Measurements from ENCODE around the gene VGLL1.

The VGLL1 gene

DNA sequence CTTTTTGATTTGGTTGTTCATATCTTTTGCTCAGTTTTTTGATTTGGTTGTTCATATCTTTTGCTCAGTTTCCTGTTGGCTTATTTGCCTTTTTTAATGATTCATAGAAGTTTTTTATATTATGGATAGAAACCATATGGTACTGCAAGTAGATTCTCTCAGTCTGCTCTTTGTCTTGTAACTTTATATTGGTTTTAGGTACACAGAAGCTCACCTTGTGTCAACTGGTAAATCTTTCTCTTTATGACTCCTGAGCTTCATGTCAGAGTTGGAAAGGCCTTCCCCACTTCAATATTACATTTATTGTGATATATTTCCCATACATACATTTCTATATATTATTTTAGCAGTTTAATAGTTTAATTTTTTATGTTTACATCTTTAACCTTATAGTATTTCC lies 8.2 kb upstream of the VGLL1 start:
- no peaks in the 10 kb centered on the region for H3K36me3 ChIP-seq (ENCODE audit: insufficient read depth, low read length)
- H3K4me1 ChIP-seq (ENCODE audit: control insufficient read depth, insufficient read depth, low read length, unreplicated experiment): peaks cover 6% of the 10 kb centered on the region
- H3K27me3 ChIP-seq (ENCODE audit: insufficient read depth, low read length): no peaks in the 10 kb centered on the region
- no peak overlapping the region for H2AFZ ChIP-seq (ENCODE audit: low read length, unreplicated experiment)
- H3K27ac ChIP-seq (ENCODE audit: low read depth, low read length): no peak overlapping the region
- no peaks in the 10 kb centered on the region for H3K79me2 ChIP-seq (ENCODE audit: control insufficient read depth, insufficient read depth, low read length, unreplicated experiment)
- no peak overlapping the region for H3K4me3 ChIP-seq (ENCODE audit: low read depth, low read length)

DNA sequence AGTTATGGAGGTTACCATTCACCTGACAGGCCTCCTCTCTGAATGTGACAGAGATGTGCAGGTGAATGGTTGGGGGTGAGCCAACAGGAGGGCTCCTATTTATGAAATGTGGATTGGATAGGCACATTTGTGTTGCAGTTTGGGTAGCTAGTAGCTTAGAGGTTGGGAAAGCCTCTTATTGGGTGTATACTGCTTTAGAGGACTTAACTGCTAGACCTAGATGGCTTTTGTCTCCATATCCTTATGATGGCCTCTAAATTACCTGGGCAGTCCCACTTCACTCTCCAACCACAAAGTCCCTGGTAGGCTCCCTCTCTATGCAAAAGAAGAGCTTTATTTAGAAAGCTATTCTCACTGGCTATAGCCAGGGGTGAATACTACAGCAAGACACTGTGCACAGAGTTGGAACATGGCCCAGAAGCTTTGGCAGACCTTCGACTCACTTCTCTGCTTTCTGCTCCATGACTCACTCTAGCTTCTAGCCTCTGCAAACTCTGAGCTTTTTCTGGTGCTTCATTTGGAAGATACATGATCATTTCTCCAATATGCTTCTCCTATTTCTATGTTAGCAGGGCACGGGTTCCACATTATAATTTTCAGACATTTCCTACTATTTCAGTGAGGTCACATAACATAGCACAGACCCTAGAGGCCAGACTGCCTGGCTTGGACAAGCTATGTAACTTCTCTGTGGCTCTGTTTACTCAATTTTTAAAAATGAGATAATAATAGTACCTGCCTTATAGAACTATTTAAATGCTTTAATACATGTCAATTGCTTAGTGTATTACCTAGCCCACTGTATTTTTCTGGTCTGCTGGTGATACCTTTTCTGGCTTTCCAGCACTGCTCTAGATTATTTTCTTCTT lies 6.0 kb upstream of the VGLL1 start:
- Histone ChIP-seq H3K4me1 (ENCODE audit: control insufficient read depth, insufficient read depth, low read length, unreplicated experiment) (peaks cover 6% of the 10 kb centered on the region), H3K4me3 (ENCODE audit: low read depth, low read length) (no peak overlapping the region; the same call in 1 of the 2 replicates), H3K27ac (ENCODE audit: low read depth, low read length) (no peak overlapping the region), H2AFZ (ENCODE audit: low read length, unreplicated experiment) (no peak overlapping the region), H3K27me3 (ENCODE audit: insufficient read depth, low read length) (no peaks in the 10 kb centered on the region), H3K79me2 (ENCODE audit: control insufficient read depth, insufficient read depth, low read length, unreplicated experiment) (no peaks in the 10 kb centered on the region), H3K36me3 (ENCODE audit: insufficient read depth, low read length) (no peaks in the 10 kb centered on the region)

- H3K27ac ChIP-seq (ENCODE audit: low read depth, low read length): no peak overlapping the region
These were observed 3.2 kb upstream of the VGLL1 start for GRCh38 chrX:136528645-136529315.

GRCh38 chrX:136529795-136530194 lies 2.2 kb upstream of the VGLL1 start:
- Histone ChIP-seq H3K27me3 (ENCODE audit: insufficient read depth, low read length) (peaks cover 16% of the 10 kb centered on the region), H3K4me3 (ENCODE audit: low read depth, low read length) (no peak overlapping the region), H3K4me1 (ENCODE audit: control insufficient read depth, insufficient read depth, low read length, unreplicated experiment) (peaks cover 6% of the 10 kb centered on the region), H3K27ac (ENCODE audit: low read depth, low read length) (no peak overlapping the region), H3K36me3 (ENCODE audit: insufficient read depth, low read length) (no peaks in the 10 kb centered on the region), H3K79me2 (ENCODE audit: control insufficient read depth, insufficient read depth, low read length, unreplicated experiment) (no peaks in the 10 kb centered on the region), H2AFZ (ENCODE audit: low read length, unreplicated experiment) (no peak overlapping the region)

More at GRCh38 chrX:136528645-136529315, 3.2 kb upstream of the VGLL1 start:
- no peaks in the 10 kb centered on the region for H3K79me2 ChIP-seq (ENCODE audit: control insufficient read depth, insufficient read depth, low read length, unreplicated experiment)
- no peaks in the 10 kb centered on the region for H3K36me3 ChIP-seq (ENCODE audit: insufficient read depth, low read length)
- H3K4me1 ChIP-seq (ENCODE audit: control insufficient read depth, insufficient read depth, low read length, unreplicated experiment): peaks cover 6% of the 10 kb centered on the region
- no peak overlapping the region for H2AFZ ChIP-seq (ENCODE audit: low read length, unreplicated experiment)
- peaks cover 7% of the 10 kb centered on the region; the same call in 1 of the 2 replicates for H3K27me3 ChIP-seq (ENCODE audit: insufficient read depth, low read length)
- H3K4me3 ChIP-seq (ENCODE audit: low read depth, low read length): no peak overlapping the region

DNA sequence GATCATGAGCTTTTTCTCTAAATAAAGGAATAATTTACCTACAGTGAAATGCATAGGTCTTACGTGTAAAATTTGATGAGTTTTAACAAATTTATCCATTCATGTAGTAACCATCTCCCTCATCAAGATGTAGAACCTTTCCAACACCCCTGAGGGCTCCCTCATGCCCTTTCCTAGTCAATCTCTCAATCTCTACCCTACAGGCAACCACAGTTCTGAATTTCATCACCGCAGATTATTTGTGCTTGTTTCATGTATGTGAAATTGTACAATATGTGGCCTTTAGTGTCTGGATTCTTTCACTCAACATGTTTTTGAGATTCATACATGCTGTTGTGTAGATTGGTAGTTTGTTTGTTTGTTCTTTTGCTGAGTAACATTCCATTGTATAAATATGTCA lies 2.1 kb downstream of the VGLL1 start:
- no peaks in the 10 kb centered on the region for H3K4me1 ChIP-seq (ENCODE audit: control insufficient read depth, insufficient read depth, low read length, unreplicated experiment)
- H3K4me3 ChIP-seq (ENCODE audit: low read depth, low read length): no peak overlapping the region
- H3K79me2 ChIP-seq (ENCODE audit: control insufficient read depth, insufficient read depth, low read length, unreplicated experiment): no peaks in the 10 kb centered on the region
- H3K27ac ChIP-seq (ENCODE audit: low read depth, low read length): no peak overlapping the region
- H3K36me3 ChIP-seq (ENCODE audit: insufficient read depth, low read length): no peaks in the 10 kb centered on the region
- H3K27me3 ChIP-seq (ENCODE audit: insufficient read depth, low read length): peaks cover 23% of the 10 kb centered on the region
- no peak overlapping the region for H2AFZ ChIP-seq (ENCODE audit: low read length, unreplicated experiment)

DNA sequence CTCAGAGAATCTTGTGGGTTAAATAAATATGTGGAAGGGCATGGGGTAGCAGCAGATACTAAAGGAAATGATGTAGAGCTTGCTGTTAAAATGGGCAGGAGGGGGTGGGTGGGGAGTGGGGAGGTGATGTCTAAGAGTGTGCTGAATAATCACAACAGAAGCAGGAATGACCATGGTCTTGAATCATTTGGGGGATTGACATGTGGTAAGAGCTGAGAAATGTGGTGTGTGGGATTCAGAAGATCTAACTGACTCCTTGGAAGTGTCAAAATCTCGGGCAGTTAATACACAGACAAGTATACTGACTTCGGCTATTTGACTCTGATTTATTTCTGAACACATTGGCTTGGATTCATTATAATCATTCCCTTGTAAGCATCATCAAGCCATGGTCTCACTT lies 6.8 kb downstream of the VGLL1 start:
- Histone ChIP-seq H3K27me3 (ENCODE audit: insufficient read depth, low read length) (peaks cover 21% of the 10 kb centered on the region), H3K27ac (ENCODE audit: low read depth, low read length) (no peak overlapping the region), H3K79me2 (ENCODE audit: control insufficient read depth, insufficient read depth, low read length, unreplicated experiment) (no peaks in the 10 kb centered on the region), H3K36me3 (ENCODE audit: insufficient read depth, low read length) (no peaks in the 10 kb centered on the region), H3K4me3 (ENCODE audit: low read depth, low read length) (no peak overlapping the region), H3K4me1 (ENCODE audit: control insufficient read depth, insufficient read depth, low read length, unreplicated experiment) (no peaks in the 10 kb centered on the region), H2AFZ (ENCODE audit: low read length, unreplicated experiment) (no peak overlapping the region)

DNA sequence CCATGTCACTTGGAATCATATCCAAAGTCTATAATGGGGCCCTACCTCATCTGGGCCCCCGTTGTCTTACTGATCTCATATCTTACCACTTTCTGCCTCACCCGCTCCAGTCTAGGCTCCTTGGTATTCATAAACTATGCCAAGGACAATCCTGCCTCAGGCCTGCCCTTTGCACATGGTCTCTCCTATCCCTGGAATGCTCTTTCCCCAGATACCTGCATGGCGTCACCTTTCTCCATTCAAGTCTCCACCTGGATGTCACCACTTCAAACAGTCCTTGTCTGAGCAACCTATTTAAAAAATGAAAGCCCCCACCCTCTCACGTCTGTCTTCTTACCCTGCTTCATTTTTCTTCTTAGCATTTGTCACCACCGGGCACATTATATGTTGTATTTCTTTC lies 8.2 kb downstream of the VGLL1 start:
- Histone ChIP-seq H3K36me3 (ENCODE audit: insufficient read depth, low read length) (no peaks in the 10 kb centered on the region), H2AFZ (ENCODE audit: low read length, unreplicated experiment) (no peak overlapping the region), H3K4me3 (ENCODE audit: low read depth, low read length) (no peak overlapping the region), H3K4me1 (ENCODE audit: control insufficient read depth, insufficient read depth, low read length, unreplicated experiment) (no peaks in the 10 kb centered on the region), H3K79me2 (ENCODE audit: control insufficient read depth, insufficient read depth, low read length, unreplicated experiment) (no peaks in the 10 kb centered on the region), H3K27me3 (ENCODE audit: insufficient read depth, low read length) (peaks cover 8% of the 10 kb centered on the region), H3K27ac (ENCODE audit: low read depth, low read length) (no peak overlapping the region)

DNA sequence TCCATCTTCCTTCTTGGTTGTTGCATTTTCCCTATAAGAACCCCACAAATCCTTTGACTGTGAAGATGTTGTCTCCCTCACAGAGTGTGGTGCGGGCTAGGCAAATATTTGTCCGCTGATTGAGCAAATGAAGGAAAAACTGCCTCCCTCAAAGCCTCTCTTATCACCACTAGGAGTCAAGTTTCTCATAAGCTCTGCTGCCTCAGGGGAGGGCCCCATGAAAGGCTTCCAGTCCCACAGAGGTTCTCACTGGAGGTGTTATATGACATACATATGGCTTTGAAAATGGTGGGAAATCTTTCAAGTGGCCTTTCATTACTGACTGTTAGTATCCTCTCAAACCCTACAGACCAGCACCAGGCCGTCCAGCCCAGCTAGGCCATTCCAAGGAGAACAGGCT lies 9.3 kb downstream of the VGLL1 start:
- Histone ChIP-seq H3K36me3 (ENCODE audit: insufficient read depth, low read length) (no peaks in the 10 kb centered on the region), H3K4me1 (ENCODE audit: control insufficient read depth, insufficient read depth, low read length, unreplicated experiment) (no peaks in the 10 kb centered on the region), H3K4me3 (ENCODE audit: low read depth, low read length) (no peak overlapping the region), H3K27me3 (ENCODE audit: insufficient read depth, low read length) (peaks cover 8% of the 10 kb centered on the region), H3K27ac (ENCODE audit: low read depth, low read length) (no peak overlapping the region), H3K79me2 (ENCODE audit: control insufficient read depth, insufficient read depth, low read length, unreplicated experiment) (no peaks in the 10 kb centered on the region), H2AFZ (ENCODE audit: low read length, unreplicated experiment) (no peak overlapping the region)

DNA sequence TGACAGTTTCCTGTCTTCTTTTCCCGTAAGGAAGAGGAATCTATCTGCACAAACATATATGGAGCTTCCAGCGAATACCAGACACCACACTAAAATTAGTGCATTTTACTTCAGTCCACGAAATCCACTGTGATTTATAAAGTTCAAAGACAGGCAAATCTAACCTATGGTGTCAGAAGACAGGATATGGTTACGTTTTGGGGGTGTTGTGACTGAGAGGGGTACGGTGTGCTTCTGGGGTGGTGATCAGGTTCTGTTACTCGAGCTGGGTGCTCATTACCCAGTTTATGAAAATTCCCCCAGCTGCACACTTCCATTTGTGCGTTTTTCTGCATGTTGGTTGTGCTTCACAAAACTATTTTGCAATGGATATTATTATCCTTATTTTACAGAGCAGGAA lies 10.3 kb downstream of the VGLL1 start:
- Histone ChIP-seq H3K27me3 (ENCODE audit: insufficient read depth, low read length) (peaks cover 8% of the 10 kb centered on the region), H3K79me2 (ENCODE audit: control insufficient read depth, insufficient read depth, low read length, unreplicated experiment) (no peaks in the 10 kb centered on the region), H3K27ac (ENCODE audit: low read depth, low read length) (no peak overlapping the region), H3K4me1 (ENCODE audit: control insufficient read depth, insufficient read depth, low read length, unreplicated experiment) (no peaks in the 10 kb centered on the region), H3K4me3 (ENCODE audit: low read depth, low read length) (no peak overlapping the region), H2AFZ (ENCODE audit: low read length, unreplicated experiment) (no peak overlapping the region), H3K36me3 (ENCODE audit: insufficient read depth, low read length) (no peaks in the 10 kb centered on the region)

DNA sequence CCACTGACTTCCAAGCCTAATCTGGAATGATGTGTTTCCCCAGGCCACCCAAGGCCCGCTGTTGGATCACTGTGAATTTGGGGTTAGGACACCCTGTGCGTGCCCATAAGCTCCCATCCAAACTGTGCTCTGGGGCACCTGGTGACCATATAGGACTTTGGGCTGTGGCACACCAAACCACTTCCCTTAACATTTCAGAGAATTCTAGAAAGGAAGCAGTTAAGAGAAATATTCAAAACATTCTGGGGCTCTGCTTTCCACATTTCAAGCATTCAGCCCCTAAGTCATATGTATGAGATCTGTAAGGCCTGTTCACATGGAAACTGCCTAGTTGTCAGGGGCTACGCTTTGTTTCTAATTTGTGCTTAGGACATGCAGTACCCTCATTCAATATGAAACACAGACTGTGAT lies 14.4 kb downstream of the VGLL1 start:
- H3K36me3 ChIP-seq (ENCODE audit: insufficient read depth, low read length): no peaks in the 10 kb centered on the region
- no peaks in the 10 kb centered on the region for H3K4me1 ChIP-seq (ENCODE audit: control insufficient read depth, insufficient read depth, low read length, unreplicated experiment)
- no peak overlapping the region for H3K27ac ChIP-seq (ENCODE audit: low read depth, low read length)
- peaks cover 2% of the 10 kb centered on the region; the same call in 1 of the 2 replicates for H3K27me3 ChIP-seq (ENCODE audit: insufficient read depth, low read length)
- no peak overlapping the region for H2AFZ ChIP-seq (ENCODE audit: low read length, unreplicated experiment)
- H3K79me2 ChIP-seq (ENCODE audit: control insufficient read depth, insufficient read depth, low read length, unreplicated experiment): no peaks in the 10 kb centered on the region
- H3K4me3 ChIP-seq (ENCODE audit: low read depth, low read length): no peak overlapping the region

GRCh38 chrX:136549226-136549625 lies 17.2 kb downstream of the VGLL1 start:
- no peaks in the 10 kb centered on the region for H3K36me3 ChIP-seq (ENCODE audit: insufficient read depth, low read length)
- no peak overlapping the region for H3K27ac ChIP-seq (ENCODE audit: low read depth, low read length)
- H3K79me2 ChIP-seq (ENCODE audit: control insufficient read depth, insufficient read depth, low read length, unreplicated experiment): no peaks in the 10 kb centered on the region
- H2AFZ ChIP-seq (ENCODE audit: low read length, unreplicated experiment): no peak overlapping the region
- H3K27me3 ChIP-seq (ENCODE audit: insufficient read depth, low read length): peaks cover 9% of the 10 kb centered on the region; the same call in 1 of the 2 replicates
- no peak overlapping the region for H3K4me3 ChIP-seq (ENCODE audit: low read depth, low read length)
- H3K4me1 ChIP-seq (ENCODE audit: control insufficient read depth, insufficient read depth, low read length, unreplicated experiment): no peaks in the 10 kb centered on the region
